ENCODE data around the gene GCK. TPM values are rescaled to one million over a fixed set of nuclear protein-coding genes. Genes with fewer than 3 reads are reported as not detected.
A peak's percentile ranks its signal among the peaks of the same experiment; 100 is the strongest.

Gene GCK
- polyA plus RNA-seq, 1 of the 3 experiments (the other 2 are of a cell fraction): 1.6 TPM

DNA sequence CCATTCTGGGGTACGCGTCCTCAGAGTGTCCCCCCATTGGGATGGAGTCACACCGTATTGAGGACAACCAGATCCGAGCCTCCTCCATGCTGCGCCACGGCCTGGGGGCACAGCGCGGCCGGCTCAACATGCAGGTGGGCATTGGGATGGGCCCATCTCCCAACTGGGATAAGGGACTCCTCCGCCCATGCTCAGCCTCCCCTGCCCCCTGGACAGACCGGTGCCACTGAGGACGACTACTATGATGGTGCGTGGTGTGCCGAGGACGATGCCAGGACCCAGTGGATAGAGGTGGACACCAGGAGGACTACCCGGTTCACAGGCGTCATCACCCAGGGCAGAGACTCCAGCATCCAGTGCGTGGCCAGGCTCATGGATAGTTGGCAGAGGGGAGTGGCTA lies 79.2 kb downstream of the GCK start:
- peaks cover 7 to 23% of the 10 kb centered on the region in 2 experiments; a peak in 1 of 4 replicates for H3K4me1 ChIP-seq (ENCODE audit: control insufficient read depth in 1 of 2, insufficient read depth in 2 of 2, low read depth in 1 of 2, low read length in 1 of 2)
- H4K20me1 ChIP-seq (ENCODE audit: insufficient read depth): peaks cover 12% of the 10 kb centered on the region; the same call in 1 of the 2 replicates
- no peak overlapping the region for H3K9ac ChIP-seq
- H3K9me2 ChIP-seq: no peaks in the 10 kb centered on the region
- DNase-seq: peak; percentile 44
- no peaks in the 10 kb centered on the region for H3K9me3 ChIP-seq
- no peak overlapping the region; a peak in 1 of 4 replicates for H3K27ac ChIP-seq (ENCODE audit: low read depth in 2 of 2, low read length in 1 of 2)
- no peak for TF ChIP-seq FOSL2 (IDR thresholded peaks at IDR 0.05; ENCODE audit: borderline replicate concordance, low read depth)
- no peak for TF ChIP-seq SMC3 (IDR thresholded peaks at IDR 0.05; ENCODE audit: low read depth, low read length)
- TF ChIP-seq MEF2A (IDR thresholded peaks at IDR 0.05; ENCODE audit: borderline replicate concordance, low read depth): no peak
- no peak for TF ChIP-seq NRF1 (IDR thresholded peaks at IDR 0.05; ENCODE audit: low read depth, low read length)
- TF ChIP-seq YY1 (IDR thresholded peaks at IDR 0.05; ENCODE audit: low read depth): no peak
- TF ChIP-seq RCOR1 (IDR thresholded peaks at IDR 0.05; ENCODE audit: low read length): no peak
- TF ChIP-seq TAF1 (IDR thresholded peaks at IDR 0.05; ENCODE audit: borderline replicate concordance, low read depth, low read length): no peak
- TF ChIP-seq TCF12 (IDR thresholded peaks at IDR 0.05): no peak
- TF ChIP-seq FOXJ3 (CRISPR knock-in tag; IDR thresholded peaks at IDR 0.05): no peak
- TF ChIP-seq RAD21 (IDR thresholded peaks at IDR 0.05; ENCODE audit: low read length): no peak
- no peak for TF ChIP-seq ZBTB33 (IDR thresholded peaks at IDR 0.05; ENCODE audit: borderline replicate concordance, low read depth)
- no peak for TF ChIP-seq JUND (IDR thresholded peaks at IDR 0.05)
- no peak for TF ChIP-seq NFIC (IDR thresholded peaks at IDR 0.05; ENCODE audit: borderline replicate concordance)
- TF ChIP-seq MXI1 (IDR thresholded peaks at IDR 0.05; ENCODE audit: low read depth, low read length): no peak
- TF ChIP-seq, protein P1, sequence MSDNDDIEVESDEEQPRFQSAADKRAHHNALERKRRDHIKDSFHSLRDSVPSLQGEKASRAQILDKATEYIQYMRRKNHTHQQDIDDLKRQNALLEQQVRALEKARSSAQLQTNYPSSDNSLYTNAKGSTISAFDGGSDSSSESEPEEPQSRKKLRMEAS (IDR thresholded peaks at IDR 0.05; ENCODE audit: low read depth): no peak
- H3F3A ChIP-seq (replicated peaks; ENCODE audit: insufficient read depth): peaks cover 22% of the 10 kb centered on the region
- CTCF ChIA-PET: interaction anchor here (0.7 to 2.3 kb wide), 3 partner anchors 13 to 42 kb away, joined by 3 to 7 read pairs (median 3); no protein-coding TSS in a partner anchor
- no peaks in the 10 kb centered on the region for H3K27me3 ChIP-seq (ENCODE audit: insufficient read depth)
- H2AFZ ChIP-seq (ENCODE audit: low read depth): no peak overlapping the region
- no peak overlapping the region for H3K4me2 ChIP-seq
- peaks cover 27 to 82% of the 10 kb centered on the region in 2 experiments for H3K36me3 ChIP-seq (replicated peaks in 1 of 2; ENCODE audit: control insufficient read depth in 1 of 2, insufficient read depth in 2 of 2, low read length in 1 of 2)
- 97% methylated on average over 16 of the region's 18 CpGs for WGBS (ENCODE audit: low lambda C conversion rate)
- H3K4me3 ChIP-seq (ENCODE audit: low read depth in 2 of 2, low read length in 1 of 2): no peak overlapping the region
- POLR2A ChIA-PET: interaction anchor here (1.2 kb wide), 1 partner anchor 9 kb away, joined by 3 read pairs; no protein-coding TSS in a partner anchor
- H3K79me2 ChIP-seq (ENCODE audit: insufficient read depth): peaks cover 33% of the 10 kb centered on the region

Measured in SK-N-SH (cell line).